HepG2 (cell line): ENCODE measurements around the gene WDHD1. TPM values are rescaled to one million over a fixed set of nuclear protein-coding genes. Genes with fewer than 3 reads are reported as not detected.

ENCODE experiments used
- ATAC-seq: fragments of 200-7000 bp; cut with Tn5 transposase; 3 replicates; pipeline ENCODE4 v1.9.1; 2020; ENCODE audit warnings: mild to moderate bottlenecking, moderate library complexity
- BruUV-seq: library from RNA; stranded (reverse); fragments of 400-500 nt; replicated peaks from 2 replicates; lab custom pipeline; 2021; lab: Mats Ljungman, UMichigan
- CTCF ChIA-PET: fragments of 300-600 bp; formaldehyde crosslinking; extraction: SDS; loops from one replicate; lab custom pipeline; 2021; ENCODE audit warnings: low total read pairs, inconsistent platforms, low intra/inter-chr PET ratio; lab: Yijun Ruan, JAX
- POLR2A ChIA-PET: fragments of 350-600 bp; sonication (Branson Sonifier 250); formaldehyde crosslinking; loops from one replicate; lab custom pipeline; 2020; ENCODE audit warnings: antibody characterized with exemption, inconsistent platforms; lab: Yijun Ruan, JAX
- DNase-seq: peaks from one replicate; pipeline ENCODE4 v3.0.0-alpha.2; 2015; ENCODE audit warnings: low spot score
- FAIRE-seq: peaks from 3 replicates; lab custom pipeline; 2011; peaks lifted over from hg19 to GRCh38; lab: Jason Lieb, UNC
- H2AFZ ChIP-seq: one replicate; pipeline ENCODE4 v1.6.1; 2011; ENCODE audit warnings: low read length, inconsistent platforms
- H3K27ac ChIP-seq: fragments of 300-600 bp; 3 replicates; pipeline ENCODE4 v1.8.0; 2011; ENCODE audit warnings: mixed run types, mild to moderate bottlenecking, mixed read lengths, low read length, inconsistent platforms; ENCODE audit not compliant: insufficient read depth; ENCODE audit errors: extremely low read length
- H3K27me3 ChIP-seq, 2 experiments: fragments of 200-600 bp in 1 of 2; 2 replicates in 1 of 2; 3 replicates in 1 of 2; pipeline versions ENCODE4 v1.6.0 to v1.8.0; 2011; ENCODE audit warnings: low read length in 2 of 2, mild to moderate bottlenecking in 2 of 2, moderate library complexity in 2 of 2, inconsistent platforms in 1 of 2; ENCODE audit not compliant: insufficient read depth in 2 of 2, control insufficient read depth in 1 of 2
- H3K36me3 ChIP-seq, 2 experiments: fragments of 200-600 bp in 1 of 2; replicated peaks in 1 of 2; 2 replicates in 1 of 2; 3 replicates in 1 of 2; pipeline versions ENCODE4 v1.5.1 to v1.8.0; 2011; ENCODE audit warnings: low read length in 2 of 2, inconsistent platforms in 1 of 2; ENCODE audit not compliant: insufficient read depth in 2 of 2, control insufficient read depth in 1 of 2
- H3K4me1 ChIP-seq: 2 replicates; pipeline ENCODE4 v1.5.1; 2012; ENCODE audit warnings: low read length, inconsistent platforms; ENCODE audit not compliant: insufficient read depth
- H3K4me2 ChIP-seq: 2 replicates; pipeline ENCODE4 v1.6.0; 2011; ENCODE audit warnings: low read depth, low read length, inconsistent platforms
- H3K4me3 ChIP-seq, 3 experiments: fragments of 200-600 bp in 1 of 3; sonication (generic), shearing (Covaris generic) in 1 of 3; replicated peaks in 1 of 3; 2 replicates each; pipeline ENCODE4 v1.5.1; 2011 to 2016; ENCODE audit warnings: low read length in 3 of 3, inconsistent platforms in 2 of 3, low read depth in 2 of 3, mild to moderate bottlenecking in 2 of 3, control low read depth in 1 of 3, mixed read lengths in 1 of 3; ENCODE audit not compliant: insufficient read depth in 1 of 3
- H3K79me2 ChIP-seq: one replicate; pipeline ENCODE4 v1.6.1; 2011; ENCODE audit warnings: low read length, inconsistent platforms; ENCODE audit not compliant: insufficient read depth
- H3K9ac ChIP-seq: 2 replicates; pipeline ENCODE4 v1.6.0; 2011; ENCODE audit warnings: mild to moderate bottlenecking, low read depth, low read length, inconsistent platforms; ENCODE audit not compliant: insufficient read depth
- H3K9me3 ChIP-seq: 2 replicates; pipeline ENCODE4 v1.5.1; 2012; ENCODE audit warnings: mild to moderate bottlenecking, low read length
- H4K20me1 ChIP-seq: 2 replicates; pipeline ENCODE4 v1.6.0; 2011; ENCODE audit warnings: inconsistent platforms, mild to moderate bottlenecking, low read length, moderate library complexity; ENCODE audit not compliant: insufficient read depth
- ATAD3A ChIP-seq: sonication (generic); formaldehyde crosslinking; IDR thresholded peaks from 2 replicates; pipeline ENCODE4 v1.4.0; 2020; ENCODE audit warnings: missing genetic modification reagents
- BCL6 ChIP-seq: IDR thresholded peaks from 2 replicates; pipeline ENCODE4 v1.6.1; 2016; ENCODE audit warnings: missing genetic modification reagents, missing compliant biosample characterization
- HOXA3 ChIP-seq: sonication (generic); formaldehyde crosslinking; IDR thresholded peaks from 2 replicates; pipeline ENCODE4 v1.5.0; 2020; ENCODE audit warnings: missing genetic modification reagents
- MTA1 ChIP-seq: sonication (generic); formaldehyde crosslinking; IDR thresholded peaks from 2 replicates; pipeline ENCODE4 v1.4.0; 2020; ENCODE audit warnings: missing genetic modification reagents, mild to moderate bottlenecking, borderline replicate concordance
- SALL2 ChIP-seq: sonication (generic); formaldehyde crosslinking; IDR thresholded peaks from 2 replicates; pipeline ENCODE4 v1.8.1; 2023; ENCODE audit warnings: mild to moderate bottlenecking, missing genetic modification reagents, inconsistent platforms
- SKI ChIP-seq: fragments of 450-650 bp; IDR thresholded peaks from one replicate; pipeline ENCODE4 v1.6.1; 2018; ENCODE audit warnings: mild to moderate bottlenecking; ENCODE audit not compliant: partially characterized antibody
- STAG1 ChIP-seq: sonication (generic); formaldehyde crosslinking; IDR thresholded peaks from 2 replicates; pipeline ENCODE4 v1.4.0; 2020; ENCODE audit warnings: missing genetic modification reagents
- ZNF230 ChIP-seq: sonication (generic); formaldehyde crosslinking; IDR thresholded peaks from 2 replicates; pipeline ENCODE4 v1.4.0; 2020; ENCODE audit warnings: mild to moderate bottlenecking, missing genetic modification reagents
- ZNF260 ChIP-seq: sonication (generic); formaldehyde crosslinking; IDR thresholded peaks from 2 replicates; pipeline ENCODE4 v1.4.0; 2020; ENCODE audit warnings: missing genetic modification reagents, low read depth, mild to moderate bottlenecking, borderline replicate concordance
- ZNF292 ChIP-seq: sonication (generic); formaldehyde crosslinking; IDR thresholded peaks from 2 replicates; pipeline ENCODE4 v1.8.1; 2022; ENCODE audit warnings: mild to moderate bottlenecking, low read depth, missing genetic modification reagents, borderline replicate concordance
- ZNF530 ChIP-seq: sonication (generic); formaldehyde crosslinking; IDR thresholded peaks from 2 replicates; pipeline ENCODE4 v1.5.0; 2020; ENCODE audit warnings: low read depth, mild to moderate bottlenecking, missing genetic modification reagents
- ZNF660 ChIP-seq: sonication (generic); formaldehyde crosslinking; IDR thresholded peaks from 2 replicates; pipeline ENCODE4 v1.5.1; 2020; ENCODE audit warnings: mild to moderate bottlenecking, low read depth, missing genetic modification reagents, borderline replicate concordance
- ZNF788 ChIP-seq: sonication (generic); formaldehyde crosslinking; IDR thresholded peaks from 2 replicates; pipeline ENCODE4 v1.5.0; 2020; ENCODE audit warnings: mild to moderate bottlenecking, missing genetic modification reagents, borderline replicate concordance
- WGBS: methylation state at CpG from one replicate; pipeline ENCODE4 v1.1.6; 2017; ENCODE audit warnings: low lambda C conversion rate; 5-methylcytosine and 5-hydroxymethylcytosine counted together
- in situ Hi-C: cut with HindIII; loops from 2 replicates; pipeline ENCODE4 v1.10.0; 2017; ENCODE audit warnings: low pct_unique_long_range_greater_than_20kb; ENCODE audit not compliant: extremely low pct_ligation_motif_present
- intact Hi-C: fragments of 100-400 bp; cut with micrococcal nuclease; formaldehyde crosslinking; loops from one replicate; pipeline ENCODE4 v1.10.0; 2022; ENCODE audit not compliant: unreplicated experiment
- polyA plus RNA-seq, 8 experiments: library from polyadenylated mRNA; depleted of rRNA in 3 of 8; stranded (reverse) in 7 of 8; unstranded in 1 of 8; fragments of >200 nt; fragmentation: Illumina TruSeq in 4 of 8; extraction: Trizol in 4 of 8; gene quantifications; 2 replicates each; pipeline versions ENCODE4 v1.2.1 to v1.2.3, GENCODE V29; 2011 to 2016; ENCODE audit warnings: low read depth in 4 of 8, missing spikeins in 1 of 8, mixed read lengths in 1 of 8; ENCODE audit not compliant: insufficient read depth in 1 of 8
- total RNA-seq, 5 experiments: library from RNA; depleted of rRNA; stranded (reverse); fragments of >200 nt; fragmentation: Illumina TruSeq; extraction: Trizol; gene quantifications; 2 replicates each; pipeline ENCODE4 v1.2.3, GENCODE V29; 2016; ENCODE audit warnings: low read depth in 1 of 5
- TF ChIP-seq, protein P1 (sequence below): sonication (generic); formaldehyde crosslinking; conservative IDR thresholded peaks from 2 replicates; pipeline ENCODE4 v1.8.1; 2023; ENCODE audit warnings: missing genetic modification reagents
- TF ChIP-seq, protein P2 (sequence below): sonication (generic); formaldehyde crosslinking; IDR thresholded peaks from 2 replicates; pipeline ENCODE4 v1.8.1; 2023; ENCODE audit warnings: missing genetic modification reagents, mild to moderate bottlenecking, borderline replicate concordance
- TF ChIP-seq, protein P3 (sequence below): sonication (generic); formaldehyde crosslinking; IDR thresholded peaks from 2 replicates; pipeline ENCODE4 v1.5.1; 2020; ENCODE audit warnings: mild to moderate bottlenecking, missing genetic modification reagents, moderate library complexity
- TF ChIP-seq, protein P4 (sequence below): sonication (generic); formaldehyde crosslinking; IDR thresholded peaks from 2 replicates; pipeline ENCODE4 v1.8.0; 2022; ENCODE audit warnings: missing genetic modification reagents, mild to moderate bottlenecking, inconsistent platforms, borderline replicate concordance

The WDHD1 gene
- total and polyA plus RNA-seq, 2 of the 13 experiments (the other 11 are each of a cell fraction or from before 2014, with no cell fraction given): 5.5 to 27.5 TPM

DNA sequence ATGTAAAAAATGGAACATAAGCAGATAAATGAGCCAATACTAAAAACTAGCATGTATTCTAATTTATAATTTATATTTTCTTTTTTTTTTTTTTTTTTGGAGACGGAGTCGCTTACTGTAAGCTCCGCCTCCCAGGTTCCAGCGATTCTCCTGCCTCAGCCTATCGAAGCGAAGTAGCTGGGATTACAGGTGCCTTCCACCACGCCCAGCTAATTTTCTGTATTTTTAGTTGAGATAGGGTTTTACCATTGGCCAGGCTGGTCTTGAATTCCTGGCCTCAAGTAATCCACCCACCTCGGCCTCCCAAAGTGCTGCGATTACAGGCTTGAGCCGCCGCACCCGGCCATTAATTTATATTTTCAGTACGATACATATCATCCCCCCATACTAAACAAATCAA, 27.2 kb upstream of the WDHD1 start:
- no peak for FAIRE-seq

DNA sequence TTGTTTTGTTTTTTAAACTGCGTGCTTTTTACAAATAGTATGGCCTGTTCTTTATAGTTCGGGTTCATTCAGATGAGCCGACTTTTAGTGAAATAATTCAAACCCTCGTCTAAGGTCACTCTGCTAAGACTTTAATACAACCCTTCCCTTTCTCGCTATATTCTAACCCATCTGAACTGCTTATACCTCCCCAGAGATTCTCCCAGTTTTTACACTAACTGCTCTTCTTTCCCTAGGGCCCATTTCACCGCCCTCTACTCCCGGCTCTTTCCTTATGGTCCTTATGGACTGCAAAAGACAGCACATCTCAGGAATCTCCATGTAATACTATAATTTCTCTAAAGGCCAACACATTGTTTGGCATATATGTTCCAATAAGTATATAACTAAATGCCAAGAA, 26.6 kb upstream of the WDHD1 start:
- CTCF ChIA-PET: no interaction called here
- Histone ChIP-seq H4K20me1 (peaks cover 33% of the 10 kb centered on the region), H3K4me1 (peaks cover 51% of the 10 kb centered on the region), H3K4me2 (peak overlapping the region; percentile 72), H3K79me2 (peaks cover 59% of the 10 kb centered on the region), H3K27ac (no peak overlapping the region), H3K36me3 (peaks cover 0 to 5% of the 10 kb centered on the region in 2 experiments; a peak in 4 of 5 replicates), H3K9me3 (no peaks in the 10 kb centered on the region), H3K4me3 (no peak overlapping the region), H2AFZ (no peak overlapping the region), H3K27me3 (no peaks in the 10 kb centered on the region; a peak in 1 of 5 replicates), H3K9ac (no peak overlapping the region)
- WGBS: 92% methylated on average over 7 of the region's 7 CpGs
- no peak for FAIRE-seq
- TF ChIP-seq ZNF230 (CRISPR knock-in tag) (no peak), ATAD3A (CRISPR knock-in tag) (no peak), SKI (no peak), ZNF660 (CRISPR knock-in tag) (no peak), ZNF530 (CRISPR knock-in tag) (no peak), STAG1 (CRISPR knock-in tag) (no peak), SALL2 (CRISPR knock-in tag) (no peak), ZNF788 (no peak), HOXA3 (CRISPR knock-in tag) (no peak)
- TF ChIP-seq, protein P1, sequence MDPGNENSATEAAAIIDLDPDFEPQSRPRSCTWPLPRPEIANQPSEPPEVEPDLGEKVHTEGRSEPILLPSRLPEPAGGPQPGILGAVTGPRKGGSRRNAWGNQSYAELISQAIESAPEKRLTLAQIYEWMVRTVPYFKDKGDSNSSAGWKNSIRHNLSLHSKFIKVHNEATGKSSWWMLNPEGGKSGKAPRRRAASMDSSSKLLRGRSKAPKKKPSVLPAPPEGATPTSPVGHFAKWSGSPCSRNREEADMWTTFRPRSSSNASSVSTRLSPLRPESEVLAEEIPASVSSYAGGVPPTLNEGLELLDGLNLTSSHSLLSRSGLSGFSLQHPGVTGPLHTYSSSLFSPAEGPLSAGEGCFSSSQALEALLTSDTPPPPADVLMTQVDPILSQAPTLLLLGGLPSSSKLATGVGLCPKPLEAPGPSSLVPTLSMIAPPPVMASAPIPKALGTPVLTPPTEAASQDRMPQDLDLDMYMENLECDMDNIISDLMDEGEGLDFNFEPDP (CRISPR knock-in tag): no peak
- TF ChIP-seq, protein P2, sequence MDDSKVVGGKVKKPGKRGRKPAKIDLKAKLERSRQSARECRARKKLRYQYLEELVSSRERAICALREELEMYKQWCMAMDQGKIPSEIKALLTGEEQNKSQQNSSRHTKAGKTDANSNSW (CRISPR knock-in tag): no peak
- TF ChIP-seq, protein P3, sequence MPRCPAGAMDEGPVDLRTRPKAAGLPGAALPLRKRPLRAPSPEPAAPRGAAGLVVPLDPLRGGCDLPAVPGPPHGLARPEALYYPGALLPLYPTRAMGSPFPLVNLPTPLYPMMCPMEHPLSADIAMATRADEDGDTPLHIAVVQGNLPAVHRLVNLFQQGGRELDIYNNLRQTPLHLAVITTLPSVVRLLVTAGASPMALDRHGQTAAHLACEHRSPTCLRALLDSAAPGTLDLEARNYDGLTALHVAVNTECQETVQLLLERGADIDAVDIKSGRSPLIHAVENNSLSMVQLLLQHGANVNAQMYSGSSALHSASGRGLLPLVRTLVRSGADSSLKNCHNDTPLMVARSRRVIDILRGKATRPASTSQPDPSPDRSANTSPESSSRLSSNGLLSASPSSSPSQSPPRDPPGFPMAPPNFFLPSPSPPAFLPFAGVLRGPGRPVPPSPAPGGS (CRISPR knock-in tag): no peak
- BruUV-seq: no TSS peak
- DNase-seq: no peak
- POLR2A ChIA-PET: interaction anchor here (0.8 kb wide), 1 partner anchor 17 kb away, joined by 3 read pairs; no protein-coding TSS in a partner anchor
- no peak for ATAC-seq
- intact Hi-C loops (no loop called here), in situ Hi-C loops (no loop called here)

More for the DNA sequence above, 27.2 kb upstream of the WDHD1 start:
- no peak overlapping the region for H3K27ac ChIP-seq
- H3K9ac ChIP-seq: no peak overlapping the region
- ChIA-PET CTCF (no interaction called here), POLR2A (no interaction called here)
- no TSS peak for BruUV-seq
- no peak overlapping the region for H3K4me3 ChIP-seq
- peaks cover 33% of the 10 kb centered on the region for H4K20me1 ChIP-seq
- no peak overlapping the region for H3K4me2 ChIP-seq
- H3K9me3 ChIP-seq: no peaks in the 10 kb centered on the region
- no peak overlapping the region for H2AFZ ChIP-seq
- no peaks in the 10 kb centered on the region; a peak in 1 of 5 replicates for H3K27me3 ChIP-seq
- DNase-seq: no peak
- no peak for ATAC-seq
- 97% methylated on average over 13 of the region's 13 CpGs for WGBS
- TF ChIP-seq ZNF292 (CRISPR knock-in tag): no peak
- TF ChIP-seq MTA1 (CRISPR knock-in tag): no peak
- no peak for TF ChIP-seq BCL6 (CRISPR knock-in tag)
- TF ChIP-seq ZNF260: no peak
- TF ChIP-seq, protein P4, sequence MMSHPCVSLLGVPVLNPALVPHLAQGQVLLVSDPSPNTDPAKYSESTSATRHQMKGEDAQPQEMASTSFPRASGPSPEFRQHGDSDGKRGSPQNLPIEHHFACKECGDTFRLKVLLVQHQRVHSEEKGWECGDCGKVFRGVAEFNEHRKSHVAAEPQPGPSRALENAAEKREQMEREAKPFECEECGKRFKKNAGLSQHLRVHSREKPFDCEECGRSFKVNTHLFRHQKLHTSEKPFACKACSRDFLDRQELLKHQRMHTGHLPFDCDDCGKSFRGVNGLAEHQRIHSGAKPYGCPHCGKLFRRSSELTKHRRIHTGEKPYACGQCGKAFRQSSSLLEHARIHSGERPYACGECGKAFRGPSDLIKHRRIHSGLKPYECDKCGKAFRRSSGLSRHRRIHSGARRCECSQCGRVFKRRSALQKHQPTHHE (CRISPR knock-in tag): no peak
- in situ Hi-C loops: no loop called here
- H3K36me3 ChIP-seq: peaks cover 0 to 5% of the 10 kb centered on the region in 2 experiments; a peak in 4 of 5 replicates
- H3K4me1 ChIP-seq: peaks cover 57% of the 10 kb centered on the region
- intact Hi-C loops: no loop called here
- H3K79me2 ChIP-seq: peaks cover 64% of the 10 kb centered on the region
